Stimulated activated naive CD8-positive, alpha-beta T cell treated with anti-CD3 and anti-CD28 coated beads, Interleukin-15, amount 100 ng/mL, for 72 hours (primary cell): ENCODE measurements around the gene G3BP1.
"Not testable (repeated sequence)": the region's sequence is repeated elsewhere in the genome, so short reads cannot be mapped to it uniquely, and the experiment has no call there.

Experiments
- ATAC-seq: fragments of 150-1000 bp; cut with Tn5 transposase; 2 replicates; pipeline ENCODE4 v1.10.0; 2021; ENCODE audit warnings: mild to moderate bottlenecking, moderate library complexity
- DNase-seq, 2 donors: peaks; one replicate each; pipeline ENCODE4 v3.0.0; 2021 to 2022
- H3K27ac Mint-ChIP-seq, 2 donors: one replicate each; pipeline ENCODE4 v1.8.0; 2022; ENCODE audit warnings: mild to moderate bottlenecking in 2 of 2, mixed read lengths in 2 of 2, moderate library complexity in 2 of 2
- H3K27me3 Mint-ChIP-seq: one replicate; pipeline ENCODE4 v1.8.0; 2022; ENCODE audit warnings: mixed read lengths
- H3K4me1 Mint-ChIP-seq: one replicate; pipeline ENCODE4 v1.8.0; 2022; ENCODE audit warnings: mild to moderate bottlenecking, mixed read lengths
- H3K4me3 Mint-ChIP-seq, 2 donors: one replicate each; pipeline ENCODE4 v1.8.0; 2022; ENCODE audit warnings: mild to moderate bottlenecking in 2 of 2, mixed read lengths in 2 of 2, moderate library complexity in 1 of 2
- H3K9me3 Mint-ChIP-seq, 2 donors: one replicate each; pipeline ENCODE4 v1.8.0; 2022; ENCODE audit warnings: mixed read lengths in 2 of 2

G3BP1 gene

DNA sequence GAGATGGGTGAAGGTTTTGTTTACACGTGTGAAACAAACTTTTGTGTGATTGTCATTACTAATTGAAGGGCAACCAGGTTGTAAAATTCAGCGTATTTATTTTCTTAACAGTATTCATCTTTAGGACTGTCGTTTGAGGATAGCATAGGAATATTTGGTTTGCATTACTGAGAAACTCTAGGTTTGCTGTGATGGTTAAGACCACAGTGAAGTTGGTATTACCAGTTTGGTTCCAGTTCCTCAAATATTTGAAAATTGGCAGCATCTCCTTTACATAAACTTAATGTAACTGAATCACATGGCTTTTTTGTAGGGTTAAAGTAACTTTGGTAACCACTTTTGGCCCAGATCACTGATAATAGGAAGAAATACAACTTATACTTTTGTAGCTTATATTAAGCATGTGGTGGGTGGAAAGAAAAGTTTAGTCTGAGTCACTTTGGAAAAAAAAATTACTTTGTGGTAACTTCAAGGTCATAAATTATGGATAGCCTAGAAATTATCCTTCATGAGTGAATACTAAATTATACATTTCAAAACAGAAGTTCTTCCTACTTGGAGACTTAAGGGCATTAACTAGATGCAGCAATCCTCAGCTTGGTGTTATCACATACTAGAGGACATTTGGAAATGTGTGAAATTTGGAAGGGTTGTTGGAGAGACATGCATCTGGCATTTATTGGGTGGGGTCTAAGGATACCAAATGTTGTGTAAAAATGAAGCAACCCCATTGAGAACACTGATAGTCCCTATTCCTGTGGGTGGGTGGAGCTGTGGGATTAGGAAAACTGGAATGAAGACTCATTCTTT, 33.9 kb downstream of the G3BP1 start:
- Mint-ChIP-seq H3K4me3 (no peak overlapping the region), H3K27ac (peak overlapping the region in 1 of 2 donors; percentile 53), H3K4me1 (peaks cover 40% of the 10 kb centered on the region), H3K9me3 (peaks cover 5 to 6% of the 10 kb centered on the region in 2 donors), H3K27me3 (no peaks in the 10 kb centered on the region)
- DNase-seq (no peak), ATAC-seq (no peak)

DNA sequence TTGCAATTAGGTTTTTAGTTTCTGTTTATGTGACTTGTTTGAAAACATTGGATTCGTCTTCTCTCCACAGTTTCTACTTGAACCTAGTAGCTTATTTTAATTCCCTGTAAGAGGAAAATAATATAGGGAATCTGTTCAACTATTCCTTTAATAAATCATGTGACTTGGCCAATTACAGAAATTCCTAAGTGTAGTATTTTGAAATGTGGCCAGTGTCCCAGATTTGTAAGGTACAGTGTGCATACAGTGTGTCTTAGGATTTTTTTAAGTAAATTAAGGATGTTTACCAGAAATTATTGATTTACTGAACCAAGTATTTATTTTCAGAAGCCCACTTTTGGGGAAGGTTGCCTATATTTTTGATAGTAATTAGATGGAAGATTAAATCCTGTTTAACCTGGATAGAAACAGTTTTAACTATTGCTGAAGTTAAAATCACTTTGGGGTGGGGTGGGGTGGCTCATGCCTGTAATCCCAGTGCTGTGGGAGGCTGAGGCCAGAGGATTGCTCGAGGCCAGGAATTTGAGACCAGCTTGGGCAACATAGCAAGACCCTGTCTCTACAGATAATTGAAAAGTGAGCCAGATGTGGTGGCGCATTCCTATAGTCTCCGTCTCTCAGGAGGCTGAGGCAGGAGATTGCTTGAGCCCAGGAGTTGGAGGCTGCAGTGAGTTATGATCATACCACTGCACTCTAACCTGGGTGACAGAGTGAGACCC, 36.9 kb downstream of the G3BP1 start:
- ATAC-seq (no peak), DNase-seq (no peak)
- H3K4me3 Mint-ChIP-seq, result no peak overlapping the region
- H3K9me3 Mint-ChIP-seq, result peaks cover 12 to 13% of the 10 kb centered on the region in 2 donors
- no peaks in the 10 kb centered on the region for H3K27me3 Mint-ChIP-seq
- peaks cover 45% of the 10 kb centered on the region for H3K4me1 Mint-ChIP-seq
- no peak overlapping the region for H3K27ac Mint-ChIP-seq

DNA sequence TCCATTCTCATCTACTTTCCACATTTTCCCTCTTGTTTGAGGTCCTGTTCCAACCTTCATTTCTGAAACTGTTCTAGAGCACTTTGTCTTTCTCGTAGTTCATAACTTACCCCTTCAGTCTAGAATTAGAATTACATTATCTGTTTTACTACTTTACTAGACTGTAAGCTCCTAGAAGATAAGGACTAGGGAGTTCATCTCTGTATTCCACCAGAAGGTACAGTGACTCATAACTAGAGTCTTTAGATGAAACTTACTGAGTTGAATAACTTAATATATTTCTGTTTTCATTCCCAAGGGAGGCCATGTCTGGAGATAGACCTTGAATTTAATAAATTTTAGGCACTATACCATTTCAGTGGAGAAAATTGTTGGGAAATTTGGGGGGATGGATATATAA, 38.7 kb downstream of the G3BP1 start:
- Mint-ChIP-seq H3K9me3 (peaks cover 12 to 13% of the 10 kb centered on the region in 2 donors), H3K27ac (peak overlapping the region in 1 of 2 donors; percentile 12)
- no peak for ATAC-seq

DNA sequence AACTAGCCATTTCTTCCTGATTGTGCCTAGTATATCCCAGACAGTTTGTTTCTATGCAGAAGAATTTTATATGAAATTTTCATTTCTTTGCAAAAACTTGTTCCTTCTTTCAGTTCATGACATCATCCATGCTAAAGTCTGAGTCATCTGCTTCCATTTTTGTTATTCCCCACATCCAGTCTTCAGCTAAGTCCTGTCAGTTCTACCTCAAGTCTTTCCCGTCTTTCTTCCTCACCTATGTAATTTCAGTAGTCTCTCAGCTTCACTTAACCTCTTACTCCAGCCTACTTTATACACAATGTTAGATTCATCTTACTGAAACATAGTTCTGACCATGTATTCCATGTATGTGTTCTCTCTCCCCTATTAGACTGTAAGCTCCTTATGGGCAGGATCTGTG, 39.1 kb downstream of the G3BP1 start:
- H3K27ac Mint-ChIP-seq, result peak overlapping the region in 1 of 2 donors; percentile 82
- H3K4me1 Mint-ChIP-seq, result peaks cover 25% of the 10 kb centered on the region

More for the DNA sequence above, 38.7 kb downstream of the G3BP1 start:
- Mint-ChIP-seq H3K4me1 (peaks cover 30% of the 10 kb centered on the region), H3K27me3 (no peaks in the 10 kb centered on the region), H3K4me3 (no peak overlapping the region)
- no peak for DNase-seq

DNA sequence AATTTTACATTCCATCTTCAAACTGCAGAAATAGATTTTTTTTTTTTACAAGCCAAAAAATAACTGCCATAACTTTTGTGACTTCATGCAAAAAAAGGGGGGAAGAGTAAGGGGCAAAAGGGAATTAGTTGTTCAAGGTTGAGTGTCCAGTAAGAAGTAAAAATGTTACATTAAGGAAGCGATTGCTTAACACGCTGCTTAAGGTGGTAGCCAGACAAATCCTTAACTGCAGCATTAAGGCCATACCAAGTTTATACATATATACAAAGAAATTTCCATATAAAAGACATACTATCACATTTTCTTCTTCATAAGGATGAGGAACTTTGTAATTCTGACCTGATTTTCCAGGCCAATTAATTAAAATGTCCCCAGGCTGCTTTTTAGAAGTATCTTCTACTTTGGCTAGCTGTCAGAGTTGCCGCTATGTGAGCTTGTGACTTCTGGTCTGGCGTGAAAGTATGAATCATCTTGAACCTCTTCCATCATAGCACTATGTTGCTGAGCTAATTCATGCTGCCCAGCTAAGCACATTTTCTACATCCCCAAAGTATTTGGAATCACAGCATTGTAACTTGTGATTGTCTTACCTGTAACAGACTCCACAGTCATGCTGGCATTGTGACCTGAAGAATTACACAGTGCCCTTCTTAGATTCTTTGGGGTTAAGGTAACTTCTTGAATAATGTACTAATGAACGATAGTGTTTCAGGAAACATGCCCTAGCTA, 40.0 kb downstream of the G3BP1 start:
- H3K27me3 Mint-ChIP-seq, result no peaks in the 10 kb centered on the region
- no peak for DNase-seq
- H3K9me3 Mint-ChIP-seq, result peaks cover 12 to 13% of the 10 kb centered on the region in 2 donors
- no peak overlapping the region for H3K4me3 Mint-ChIP-seq
- ATAC-seq, result no peak
- H3K4me1 Mint-ChIP-seq, result peaks cover 23% of the 10 kb centered on the region
- H3K27ac Mint-ChIP-seq, result no peak overlapping the region

More for the DNA sequence above, 39.1 kb downstream of the G3BP1 start:
- ATAC-seq, result no peak
- Mint-ChIP-seq H3K27me3 (no peaks in the 10 kb centered on the region), H3K4me3 (no peak overlapping the region), H3K9me3 (peaks cover 12 to 13% of the 10 kb centered on the region in 2 donors)
- no peak for DNase-seq

DNA sequence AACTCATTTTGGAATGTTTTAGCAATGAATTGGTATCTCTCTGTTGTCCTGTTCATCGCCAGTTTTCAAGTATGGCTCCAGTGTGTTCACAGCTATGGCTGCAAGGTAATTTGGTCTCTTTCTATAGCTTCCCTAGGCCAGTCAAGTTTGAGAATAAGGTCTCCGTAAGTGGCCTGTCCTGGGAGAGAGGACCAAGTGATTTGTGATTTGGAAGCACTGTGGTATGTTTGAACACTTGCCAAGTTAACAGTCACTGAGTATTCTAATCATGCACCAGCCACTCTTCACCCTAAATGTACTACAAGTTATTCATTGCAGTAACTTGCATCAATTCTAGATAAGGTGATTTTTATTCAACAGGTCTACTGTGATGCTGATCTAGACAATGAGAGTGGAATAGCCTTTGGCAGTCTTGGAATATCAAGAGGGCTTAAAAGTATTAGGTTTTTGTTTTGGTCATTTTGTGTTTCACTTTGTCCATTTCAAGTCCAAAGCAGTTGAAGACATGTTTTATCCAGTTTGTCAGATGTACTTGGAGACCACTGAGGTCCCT, 41.1 kb downstream of the G3BP1 start:
- DNase-seq, result no peak

DNA sequence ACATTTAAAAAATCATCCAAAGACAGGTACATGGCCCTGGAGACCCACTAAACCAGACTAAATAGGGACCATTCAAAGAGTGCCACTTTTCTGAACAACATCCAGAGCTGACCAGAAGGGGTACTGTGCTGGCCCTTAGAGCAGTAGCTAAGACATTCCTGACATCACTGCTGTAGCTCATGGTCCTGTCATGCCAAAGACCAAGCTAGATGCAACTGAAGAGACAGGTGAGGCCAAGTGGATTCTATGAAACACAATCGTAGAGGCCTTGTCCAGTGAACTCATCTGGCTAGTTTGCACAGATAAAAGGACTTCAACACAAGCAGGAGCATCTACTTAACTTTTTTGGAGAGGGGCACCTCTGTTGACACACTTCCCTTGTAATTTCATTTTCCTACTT, 43.3 kb downstream of the G3BP1 start:
- ATAC-seq (no peak), DNase-seq (no peak)
- Mint-ChIP-seq H3K4me1 (peaks cover 12% of the 10 kb centered on the region), H3K4me3 (no peak overlapping the region), H3K27me3 (no peaks in the 10 kb centered on the region), H3K27ac (no peak overlapping the region), H3K9me3 (peaks cover 12 to 13% of the 10 kb centered on the region in 2 donors)

More for the DNA sequence above, 41.1 kb downstream of the G3BP1 start:
- Mint-ChIP-seq H3K27me3 (no peaks in the 10 kb centered on the region), H3K9me3 (peaks cover 12 to 13% of the 10 kb centered on the region in 2 donors), H3K4me1 (peaks cover 23% of the 10 kb centered on the region), H3K4me3 (no peak overlapping the region), H3K27ac (peak overlapping the region in 1 of 2 donors; percentile 7)
- ATAC-seq, result no peak

DNA sequence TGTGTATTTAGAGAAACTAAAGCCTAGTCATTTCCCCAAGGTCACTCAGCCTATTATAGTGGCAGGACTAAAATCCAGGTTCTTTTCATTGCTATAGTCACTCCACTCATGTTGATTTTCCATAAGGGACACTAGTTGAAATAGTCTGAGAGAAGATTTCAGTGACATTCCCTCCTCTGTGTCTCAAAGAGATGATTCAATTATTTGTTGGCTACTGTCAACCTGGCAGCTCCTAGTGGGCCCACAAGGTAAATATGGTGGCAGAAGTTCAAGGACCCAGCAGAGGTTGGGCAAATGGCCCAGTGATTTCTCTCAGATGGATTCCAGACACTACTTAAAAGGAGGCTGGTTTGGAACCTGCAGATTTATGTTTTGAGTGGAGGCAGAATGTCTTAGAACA, 48.1 kb downstream of the G3BP1 start:
- DNase-seq (no peak), ATAC-seq (no peak)
- Mint-ChIP-seq H3K4me3 (no peak overlapping the region), H3K4me1 (no peaks in the 10 kb centered on the region), H3K27ac (peak overlapping the region; percentile 13 to 29), H3K9me3 (no peaks in the 10 kb centered on the region), H3K27me3 (no peaks in the 10 kb centered on the region)

DNA sequence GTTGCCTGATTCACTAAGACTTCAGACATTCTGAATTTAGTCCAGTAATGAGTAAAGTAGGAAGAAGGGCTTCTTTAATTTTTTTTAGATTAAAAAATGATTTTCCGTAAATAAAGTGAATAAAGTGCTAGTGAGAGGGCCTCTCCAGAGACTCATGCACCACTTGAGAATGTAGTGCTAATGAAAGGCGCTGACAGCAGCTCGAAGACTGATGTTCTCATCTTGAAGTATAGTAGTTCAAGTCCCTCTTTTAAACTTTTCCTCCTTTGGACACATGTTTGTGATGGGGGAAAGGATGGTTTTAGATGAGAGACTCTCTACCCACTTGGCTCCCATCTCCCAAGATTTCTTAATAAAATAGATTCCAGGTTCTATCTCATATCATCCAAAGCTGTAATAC, 48.5 kb downstream of the G3BP1 start:
- H3K27me3 Mint-ChIP-seq, result no peaks in the 10 kb centered on the region
- no peaks in the 10 kb centered on the region for H3K4me1 Mint-ChIP-seq
- H3K9me3 Mint-ChIP-seq, result no peaks in the 10 kb centered on the region
- H3K27ac Mint-ChIP-seq, result no peak overlapping the region
- no peak overlapping the region for H3K4me3 Mint-ChIP-seq
- ATAC-seq, result no peak
- no peak for DNase-seq

DNA sequence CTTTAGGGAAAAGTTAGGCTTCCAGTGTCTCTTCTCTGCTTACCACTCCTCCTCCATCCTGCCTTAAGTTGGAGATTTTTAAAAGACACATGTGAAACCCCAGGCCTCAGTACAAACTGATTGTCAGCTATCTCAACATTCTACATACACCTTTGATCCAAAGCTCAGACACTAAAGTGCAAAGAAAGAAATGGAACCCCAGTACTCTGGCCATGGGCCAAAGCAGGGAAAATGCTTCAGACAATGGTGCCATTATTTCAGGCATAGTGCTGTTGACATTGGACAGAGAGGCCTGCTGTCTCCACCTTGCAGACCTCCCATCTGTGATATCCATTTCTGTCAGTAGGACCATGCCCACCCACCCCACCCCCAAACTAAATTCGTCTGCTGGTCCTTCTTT, 49.1 kb downstream of the G3BP1 start:
- Mint-ChIP-seq H3K27ac (no peak overlapping the region), H3K4me3 (no peak overlapping the region), H3K27me3 (no peaks in the 10 kb centered on the region), H3K4me1 (no peaks in the 10 kb centered on the region), H3K9me3 (no peaks in the 10 kb centered on the region)
- DNase-seq (no peak), ATAC-seq (no peak)

DNA sequence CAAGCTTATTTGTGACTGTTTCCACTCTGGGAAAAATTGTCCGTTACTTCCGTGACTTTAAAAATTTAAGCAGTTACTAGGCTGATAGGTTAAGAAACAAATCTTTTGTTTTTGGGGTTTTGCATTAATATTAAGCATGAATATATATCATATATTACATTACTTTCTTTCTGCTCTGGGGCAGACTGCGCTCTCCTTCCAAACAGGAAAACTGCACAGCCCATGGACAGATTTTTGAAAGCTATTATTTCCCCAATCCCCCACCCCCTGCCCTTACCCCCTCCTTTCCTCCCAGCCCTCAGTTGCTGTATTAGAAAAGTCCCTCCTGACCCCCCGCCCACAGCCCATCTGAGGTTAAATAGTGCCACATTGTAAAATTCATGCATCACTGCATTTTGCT, 50.4 kb downstream of the G3BP1 start:
- Mint-ChIP-seq H3K27me3 (no peaks in the 10 kb centered on the region), H3K27ac (no peak overlapping the region), H3K9me3 (no peaks in the 10 kb centered on the region), H3K4me1 (no peaks in the 10 kb centered on the region), H3K4me3 (no peak overlapping the region)
- ATAC-seq (no peak), DNase-seq (no peak)

DNA sequence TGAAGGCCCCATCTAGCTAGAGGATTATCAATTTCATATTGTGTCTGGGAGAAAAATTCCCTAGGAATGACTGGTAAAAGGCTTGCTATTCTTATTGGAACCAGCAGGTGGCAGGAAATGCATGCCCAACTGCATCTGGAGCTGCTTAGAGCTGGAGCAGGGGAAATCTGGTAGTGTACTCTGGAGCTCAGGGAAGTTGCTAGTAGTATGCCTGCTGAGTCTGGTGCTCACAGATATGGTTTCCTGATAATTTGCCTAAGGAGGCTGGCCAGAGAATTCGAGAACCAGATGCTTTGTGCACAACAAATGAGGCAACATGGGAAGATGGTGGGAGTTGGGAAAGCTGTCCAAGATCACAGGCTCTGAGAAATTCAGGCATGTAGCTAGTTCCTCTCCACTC, 53.7 kb downstream of the G3BP1 start:
- Mint-ChIP-seq H3K27ac (no peak overlapping the region), H3K4me3 (no peak overlapping the region), H3K27me3 (no peaks in the 10 kb centered on the region), H3K9me3 (no peaks in the 10 kb centered on the region), H3K4me1 (no peaks in the 10 kb centered on the region)
- DNase-seq (no peak), ATAC-seq (peak; percentile 60)

DNA sequence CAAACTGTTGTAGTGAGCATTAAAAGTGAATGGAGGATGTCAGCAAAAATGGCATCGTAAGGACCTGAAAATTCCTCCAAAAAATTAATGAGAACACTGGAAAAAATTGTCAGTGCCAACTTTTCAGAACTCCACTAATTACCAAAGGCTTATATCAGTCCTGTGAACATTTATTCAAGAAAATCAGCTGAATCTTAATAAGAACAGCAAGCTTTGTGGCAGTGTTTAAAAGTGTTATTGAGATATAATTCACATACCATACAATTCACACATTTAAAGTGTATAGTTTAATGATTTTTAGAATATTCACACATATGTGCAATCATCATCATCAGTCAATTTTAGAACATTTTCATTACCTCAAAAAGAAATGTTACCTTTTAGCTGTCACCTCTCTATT, 57.6 kb downstream of the G3BP1 start:
- no peak for DNase-seq
- no peak for ATAC-seq
- H3K4me1 Mint-ChIP-seq, result no peaks in the 10 kb centered on the region
- no peak overlapping the region for H3K27ac Mint-ChIP-seq
- peaks cover 22 to 28% of the 10 kb centered on the region in 2 donors for H3K9me3 Mint-ChIP-seq
- H3K4me3 Mint-ChIP-seq, result no peak overlapping the region
- no peaks in the 10 kb centered on the region for H3K27me3 Mint-ChIP-seq

DNA sequence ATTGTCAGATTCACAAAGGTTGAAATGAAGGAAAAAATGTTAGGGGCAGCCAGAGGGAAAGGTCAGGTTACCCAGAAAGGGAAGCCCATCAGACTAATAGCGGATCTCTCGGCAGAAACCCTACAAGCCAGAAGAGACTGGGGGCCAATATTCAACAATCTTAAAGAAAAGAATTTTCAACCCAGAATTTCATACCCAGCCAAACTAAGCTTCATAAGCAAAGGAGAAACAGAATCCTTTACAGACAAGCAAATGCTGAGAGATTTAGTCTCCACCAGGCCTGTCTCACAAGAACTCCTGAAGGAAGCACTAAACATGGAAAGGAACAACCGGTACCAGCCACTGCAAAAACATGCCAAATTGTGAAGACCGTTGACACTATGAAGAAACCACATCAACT, 61.1 kb downstream of the G3BP1 start:
- not testable (repeated sequence) for H3K4me1 Mint-ChIP-seq, H3K4me3 Mint-ChIP-seq, H3K27me3 Mint-ChIP-seq, DNase-seq, H3K27ac Mint-ChIP-seq, ATAC-seq
- H3K9me3 Mint-ChIP-seq, result peaks cover 36 to 59% of the 10 kb centered on the region in 2 donors

DNA sequence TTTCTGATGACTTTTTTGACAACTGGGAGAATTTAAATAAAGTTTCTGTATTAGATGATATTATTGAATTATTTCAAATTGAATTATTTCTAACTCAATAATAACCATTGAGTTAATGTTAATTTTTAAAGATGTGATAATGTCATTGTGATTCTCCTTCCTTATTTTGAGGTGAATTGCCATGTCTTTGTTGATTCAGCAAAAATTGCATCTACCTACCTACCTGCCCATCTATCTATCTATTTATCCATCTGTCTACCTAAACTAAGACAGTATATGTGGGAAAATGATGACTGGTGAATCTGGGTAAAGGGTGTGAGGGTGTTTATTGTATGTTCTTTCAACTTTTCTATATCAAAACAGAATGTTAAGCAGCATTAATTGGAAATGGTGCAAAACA, 75.0 kb downstream of the G3BP1 start:
- DNase-seq (no peak), ATAC-seq (no peak)
- Mint-ChIP-seq H3K9me3 (no peaks in the 10 kb centered on the region), H3K4me3 (no peak overlapping the region), H3K27ac (no peak overlapping the region), H3K27me3 (no peaks in the 10 kb centered on the region), H3K4me1 (no peaks in the 10 kb centered on the region)
